Measurements from ENCODE around the gene ADGRG1.

ADGRG1 gene

DNA sequence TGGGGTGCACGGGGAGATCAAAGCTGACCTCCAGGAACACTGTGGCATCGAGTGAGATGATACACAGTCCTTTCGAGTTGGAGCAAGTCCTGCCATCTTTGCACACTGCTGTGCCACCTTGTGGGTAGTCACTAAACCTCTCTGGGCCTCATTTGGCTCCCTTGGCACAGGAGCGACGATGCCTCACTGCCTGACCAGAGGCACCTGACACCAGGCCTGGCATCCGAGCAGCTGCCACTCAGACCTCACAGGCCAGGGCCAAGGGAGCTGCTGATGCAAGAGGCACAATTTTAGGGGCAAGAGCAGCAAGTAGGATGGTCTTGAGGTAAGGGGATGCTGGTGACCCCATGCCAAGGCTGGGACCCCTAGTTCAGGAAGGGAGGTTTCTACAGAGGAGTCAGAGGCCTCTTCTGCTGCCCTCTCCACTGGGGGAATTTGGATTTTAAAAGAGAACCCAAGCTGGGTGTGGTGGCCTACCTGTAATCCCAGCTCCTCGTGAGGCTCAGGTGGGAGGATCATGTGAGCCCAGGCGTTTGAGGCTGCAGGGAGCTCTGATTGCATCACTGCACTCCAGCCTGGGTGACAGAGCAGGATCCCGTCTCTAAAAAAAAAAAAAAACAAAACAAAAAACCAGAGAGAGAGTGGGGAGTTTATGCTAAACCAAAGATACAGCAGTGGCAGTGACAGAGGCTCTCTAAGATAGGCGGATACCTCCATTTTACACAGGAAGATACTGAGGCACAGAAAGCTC, 6.7 kb upstream of the ADGRG1 start:
- no peak for DNase-seq

- DNase-seq, result no peak
These were observed 5.8 kb upstream of the ADGRG1 start for GRCh38 chr16:57622361-57623250.

GRCh38 chr16:57623251-57624043, 5.0 kb upstream of the ADGRG1 start:
- no peak for DNase-seq

DNA sequence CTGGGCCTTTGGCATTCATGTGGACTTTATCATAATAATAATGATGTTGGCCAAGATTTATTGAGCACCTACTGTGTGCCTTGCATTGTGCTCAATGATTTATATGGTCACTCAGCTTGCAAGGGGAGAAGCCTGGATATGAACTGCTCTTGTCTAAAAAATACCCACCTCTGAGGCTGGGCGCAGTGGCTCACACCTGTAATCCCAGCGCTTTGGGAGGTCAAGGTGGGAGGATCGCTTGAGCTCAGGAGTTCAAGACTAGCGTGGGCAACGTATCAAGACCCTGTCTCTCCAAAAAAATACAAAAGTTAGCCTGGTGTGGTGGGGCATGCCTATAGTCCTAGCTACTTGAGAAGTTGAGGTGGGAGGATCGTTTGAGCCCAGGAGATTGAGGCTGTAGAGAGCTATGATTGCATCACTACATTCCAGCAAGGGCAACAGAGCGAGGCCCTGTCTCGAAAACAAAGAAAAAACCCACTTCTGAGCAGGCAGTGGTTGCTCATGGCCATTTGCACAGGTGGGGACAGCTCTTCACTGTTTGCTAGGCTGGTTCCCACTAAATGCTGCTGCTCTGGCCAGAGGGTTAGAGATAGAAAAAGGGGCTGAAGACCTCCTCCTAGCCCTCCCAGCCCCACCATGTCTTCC, 4.3 kb upstream of the ADGRG1 start:
- no peak for DNase-seq

DNA sequence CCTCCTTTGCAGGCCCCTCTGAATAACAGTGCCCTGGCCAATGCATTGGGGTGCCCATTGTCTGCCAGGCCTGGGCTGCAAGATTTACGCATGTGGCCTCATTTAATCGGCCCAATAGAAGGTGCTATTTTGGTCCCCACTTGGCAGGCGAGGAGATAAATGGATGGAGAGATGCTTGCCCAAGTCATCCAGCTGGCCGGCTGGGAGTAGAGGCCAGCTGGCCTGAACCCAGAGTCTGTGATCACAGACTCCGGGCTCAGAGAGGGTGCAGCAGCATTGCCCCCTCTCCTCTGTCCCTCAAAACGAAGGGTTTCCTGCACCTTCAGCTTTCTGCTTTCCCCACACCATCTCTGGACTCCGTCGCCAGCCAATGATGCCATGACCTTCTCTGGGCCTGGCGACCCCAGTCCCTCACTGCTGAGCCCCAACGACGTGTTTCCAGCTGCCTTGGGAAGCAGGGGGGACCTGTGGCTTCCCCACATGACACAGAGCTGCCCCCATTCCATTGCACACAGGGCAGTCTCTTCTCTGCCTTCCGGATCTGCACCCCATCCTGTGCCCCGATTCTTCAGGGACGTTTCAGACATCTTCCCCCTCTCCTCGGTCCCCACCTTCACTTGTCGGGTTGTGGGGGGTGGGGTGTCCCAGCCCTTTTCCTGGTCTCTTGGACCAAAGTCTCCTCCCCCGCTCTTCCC, 3.5 kb upstream of the ADGRG1 start:
- no peak for DNase-seq

GRCh38 chr16:57626420-57627170, 1.8 kb upstream of the ADGRG1 start:
- no peak for DNase-seq

GRCh38 chr16:57627184-57627871, 1.1 kb upstream of the ADGRG1 start:
- DNase-seq, result no peak

- DNase-seq, result no peak
These were observed 408 bp downstream of the ADGRG1 start for GRCh38 chr16:57628783-57629293.

- DNase-seq, result no peak
These were observed 1.3 kb downstream of the ADGRG1 start for GRCh38 chr16:57629516-57630406.

DNA sequence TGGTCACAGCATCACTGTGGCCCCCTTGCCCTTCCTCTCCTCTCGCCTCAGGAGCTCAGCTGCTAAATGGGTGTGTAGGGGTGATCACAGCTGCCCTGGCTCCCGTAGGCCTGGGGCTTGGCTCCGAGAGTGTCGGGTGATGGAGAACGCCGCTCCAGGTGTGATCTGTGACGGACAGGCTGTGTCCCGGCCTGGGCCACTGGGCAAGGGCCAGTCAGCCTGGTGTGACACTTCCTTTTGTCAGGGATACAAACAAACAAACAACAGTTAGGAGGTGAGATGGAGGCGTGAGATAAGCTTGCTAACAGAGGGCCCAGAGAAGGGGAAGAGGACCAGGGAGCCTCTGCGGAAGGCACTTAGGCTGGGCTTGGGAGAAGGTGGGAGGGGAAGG, 2.0 kb downstream of the ADGRG1 start:
- no peak for DNase-seq

DNA sequence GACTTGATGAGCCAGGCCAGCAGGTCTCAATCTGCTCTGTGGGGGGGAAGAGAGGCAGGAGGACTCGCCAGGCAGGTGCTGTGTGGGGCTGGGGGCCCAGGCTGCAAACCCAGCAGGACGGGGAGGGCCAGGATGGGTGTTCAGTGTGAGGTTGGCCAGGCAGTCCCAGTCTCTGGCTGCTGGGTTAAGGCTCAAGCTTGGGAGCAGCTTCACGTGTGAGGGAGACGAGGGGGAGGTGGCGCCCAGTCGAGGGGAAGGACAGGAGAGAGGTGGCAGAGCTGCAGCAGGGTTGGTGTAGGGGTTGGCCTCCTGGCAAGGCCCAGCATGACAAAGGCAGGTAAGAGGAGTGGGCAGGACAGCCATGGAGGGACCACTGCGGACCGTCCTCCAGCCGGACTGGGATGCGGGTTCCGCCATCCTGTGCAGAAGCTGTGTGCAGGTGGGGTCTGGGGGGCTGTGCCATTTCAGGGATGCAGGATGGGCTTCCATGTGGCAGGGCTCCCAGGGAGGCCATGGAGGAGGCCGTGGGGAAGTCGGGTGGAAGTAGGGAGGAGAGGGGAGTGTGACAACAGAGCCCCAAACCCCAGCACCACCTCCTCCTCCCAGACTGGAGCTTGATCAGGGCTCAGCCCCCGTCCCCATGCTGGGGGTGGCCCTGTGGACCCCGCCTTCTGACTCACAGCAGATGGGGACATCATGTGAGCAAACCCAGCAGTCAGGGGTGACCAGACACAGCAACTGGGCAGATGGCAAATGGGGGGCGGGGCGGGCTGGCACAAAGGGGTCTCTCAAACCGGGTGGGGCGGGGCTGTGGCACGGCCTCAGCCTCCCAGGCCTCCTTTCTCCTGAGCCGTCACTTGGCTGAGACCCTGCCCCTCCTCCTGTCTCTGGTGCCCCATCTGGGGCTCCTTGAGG, 2.8 kb downstream of the ADGRG1 start:
- no peak for DNase-seq

- no peak for DNase-seq
These were observed 4.1 kb downstream of the ADGRG1 start for GRCh38 chr16:57632568-57632967.

DNA sequence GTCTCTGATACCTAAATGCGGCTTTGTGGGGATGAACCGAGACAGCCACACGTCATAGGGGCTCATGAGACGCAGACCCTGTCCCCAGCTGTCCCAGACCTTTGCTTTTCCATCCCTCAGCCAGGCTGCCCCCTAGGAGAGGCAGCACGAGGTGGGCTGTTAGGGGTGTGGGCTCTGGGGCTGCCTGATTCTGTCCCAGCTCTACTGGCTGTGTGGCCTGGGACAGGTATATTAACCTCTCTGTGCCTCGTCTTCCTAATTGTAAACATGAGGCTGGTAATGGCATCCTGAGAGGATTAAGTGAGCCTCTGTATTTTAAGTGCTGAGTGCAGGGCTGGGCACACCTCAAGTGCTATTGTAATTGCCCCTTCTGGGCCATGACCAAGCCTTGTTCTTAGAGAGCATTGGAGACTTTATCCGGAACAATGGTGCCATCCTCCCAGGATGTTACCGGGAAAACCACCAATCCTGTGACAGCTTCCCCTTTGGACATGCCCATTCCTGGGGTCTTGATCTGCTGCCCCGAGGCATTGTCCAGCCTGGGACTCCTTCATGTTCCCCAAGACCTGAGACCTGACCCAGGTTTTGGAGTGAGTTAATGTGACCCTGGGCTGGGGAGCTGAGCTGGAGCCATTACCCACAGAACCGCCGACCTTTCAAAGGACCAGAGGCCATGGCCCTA, 5.1 kb downstream of the ADGRG1 start:
- DNase-seq, result no peak

- DNase-seq, result no peak
These were observed 5.7 kb downstream of the ADGRG1 start for GRCh38 chr16:57634171-57634570.

DNA sequence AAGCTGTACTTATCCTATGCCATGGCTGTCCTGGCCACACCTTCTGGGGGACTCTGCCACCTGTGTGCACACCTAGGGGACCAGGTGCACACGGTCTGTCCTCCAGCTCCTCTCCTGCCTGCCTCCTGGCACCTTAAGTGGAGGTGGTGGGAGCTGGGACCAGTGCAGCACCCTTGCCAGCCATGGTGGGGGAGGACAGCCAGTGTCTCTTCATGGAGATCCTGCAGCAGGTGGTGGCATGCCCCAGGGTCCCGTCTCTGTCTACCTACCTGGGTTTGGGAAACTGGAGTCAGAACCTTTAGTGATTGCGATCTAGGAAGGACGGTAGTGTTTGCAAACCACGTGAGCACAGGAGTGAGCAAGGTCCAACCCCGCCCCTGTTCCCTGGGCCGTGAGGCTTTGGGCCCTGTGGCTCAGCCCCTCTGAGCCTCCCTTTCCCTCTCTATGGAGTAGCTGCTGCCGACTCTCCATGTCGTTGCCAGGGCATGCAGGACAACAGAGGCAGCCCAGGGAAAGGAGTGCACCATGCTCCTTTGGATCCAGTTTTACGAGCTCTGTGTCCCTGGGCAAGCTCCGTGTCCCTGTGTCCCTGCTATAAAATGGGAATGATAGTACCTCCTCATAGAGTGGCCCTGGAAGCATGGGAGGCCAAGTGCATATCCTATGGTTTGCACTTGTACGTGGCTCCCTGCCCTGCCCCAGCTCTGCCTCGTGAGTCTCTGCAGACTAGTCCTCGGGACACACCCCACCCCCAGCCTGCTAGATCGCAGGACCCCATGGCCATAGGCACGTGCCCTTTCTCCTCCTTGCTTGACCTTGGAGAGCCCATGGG, 7.1 kb downstream of the ADGRG1 start:
- no peak for DNase-seq

- DNase-seq, result no peak
These were observed 7.8 kb downstream of the ADGRG1 start for GRCh38 chr16:57636184-57636583.

DNA sequence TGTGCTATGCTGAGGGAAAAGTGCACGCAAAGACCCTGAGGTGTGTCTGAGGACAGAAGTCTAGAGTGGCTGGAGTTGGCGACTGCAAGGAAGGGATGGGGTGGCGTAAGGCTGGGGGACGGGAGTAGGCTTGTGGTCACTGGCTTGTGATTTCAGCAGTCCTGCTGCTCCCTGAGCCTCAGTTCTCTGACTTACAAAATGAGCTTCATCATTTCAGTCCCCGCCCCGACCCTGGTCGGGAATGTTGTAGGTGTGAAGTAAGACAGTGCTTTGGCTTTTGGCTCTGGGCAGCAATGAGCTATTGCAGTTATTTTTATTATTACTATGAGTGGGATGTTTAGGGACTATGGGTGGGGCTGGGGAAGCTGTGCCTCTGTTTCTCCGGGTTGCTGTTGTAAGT, 8.6 kb downstream of the ADGRG1 start:
- no peak for DNase-seq
